CD14-positive monocyte (primary cell): Measurements from ENCODE around the gene NARS2. TPM values are rescaled to one million over a fixed set of nuclear protein-coding genes. Genes with fewer than 3 reads are reported as not detected.

Experiments used
- DNase-seq, 3 donors: peaks; one replicate each; pipeline ENCODE4 v3.0.0-alpha.2; 2011 to 2022
- H2AFZ ChIP-seq: 2 replicates; pipeline ENCODE4 v1.6.0; 2012; ENCODE audit warnings: mild to moderate bottlenecking, low read depth, low read length, inconsistent platforms; ENCODE audit not compliant: insufficient read depth, poor library complexity, severe bottlenecking
- H3K27ac ChIP-seq, 2 donors: 1 replicate in 1 of 2; 2 replicates in 1 of 2; pipeline ENCODE4 v1.5.1; 2012 to 2013; ENCODE audit warnings: low read length in 2 of 2, control low read depth in 1 of 2, inconsistent platforms in 1 of 2, low read depth in 1 of 2, mild to moderate bottlenecking in 1 of 2
- H3K27me3 ChIP-seq, 2 donors: one replicate each; pipeline versions ENCODE4 v1.6.0 to v1.6.1; 2011 to 2013; ENCODE audit warnings: low read length in 2 of 2; ENCODE audit not compliant: control insufficient read depth in 2 of 2, insufficient read depth in 2 of 2
- H3K36me3 ChIP-seq, 2 donors: replicated peaks in 1 of 2; 1 replicate in 1 of 2; 2 replicates in 1 of 2; pipeline versions ENCODE4 v1.5.1 to v1.6.1; 2012 to 2013; ENCODE audit warnings: low read length in 2 of 2, control low read depth in 1 of 2, inconsistent platforms in 1 of 2, mild to moderate bottlenecking in 1 of 2; ENCODE audit not compliant: insufficient read depth in 2 of 2, control insufficient read depth in 1 of 2
- H3K4me1 ChIP-seq, 2 donors: 1 replicate in 1 of 2; 2 replicates in 1 of 2; pipeline versions ENCODE4 v1.5.1 to v1.6.1; 2012 to 2013; ENCODE audit warnings: low read length in 2 of 2, control low read depth in 1 of 2, inconsistent platforms in 1 of 2, mild to moderate bottlenecking in 1 of 2, moderate library complexity in 1 of 2; ENCODE audit not compliant: insufficient read depth in 2 of 2, control insufficient read depth in 1 of 2
- H3K4me2 ChIP-seq: replicated peaks from 2 replicates; pipeline ENCODE3; 2012; ENCODE audit warnings: low read length, moderate library complexity, mild to moderate bottlenecking; ENCODE audit not compliant: poor library complexity, severe bottlenecking; ENCODE audit errors: extremely low read depth
- H3K4me3 ChIP-seq, 3 experiments: fragments of 200-600 bp in 1 of 3; sonication (generic) in 1 of 3; replicated peaks in 1 of 3; 1 replicate in 2 of 3; 2 replicates in 1 of 3; pipeline ENCODE4 v1.5.1; 2011 to 2013; ENCODE audit warnings: low read length in 3 of 3, mild to moderate bottlenecking in 3 of 3, control low read depth in 2 of 3, low read depth in 2 of 3, inconsistent platforms in 1 of 3, moderate library complexity in 1 of 3
- H3K79me2 ChIP-seq: 2 replicates; pipeline ENCODE4 v1.6.0; 2012; ENCODE audit warnings: mild to moderate bottlenecking, control low read depth, inconsistent platforms, low read length, moderate library complexity; ENCODE audit not compliant: insufficient read depth
- H3K9ac ChIP-seq: 2 replicates; pipeline ENCODE4 v1.6.0; 2017; ENCODE audit warnings: low read length, mild to moderate bottlenecking; ENCODE audit not compliant: insufficient read depth, poor library complexity, severe bottlenecking
- H3K9me3 ChIP-seq, 2 donors: replicated peaks in 1 of 2; 1 replicate in 1 of 2; 2 replicates in 1 of 2; pipeline versions ENCODE4 v1.5.1 to v1.6.1; 2012 to 2013; ENCODE audit warnings: low read length in 2 of 2, control low read depth in 1 of 2; ENCODE audit not compliant: control insufficient read depth in 1 of 2, insufficient read depth in 1 of 2
- H4K20me1 ChIP-seq: 2 replicates; pipeline ENCODE4 v1.6.0; 2012; ENCODE audit warnings: mild to moderate bottlenecking, low read length, control low read depth, moderate library complexity; ENCODE audit not compliant: insufficient read depth
- H3K27ac Mint-ChIP-seq, 7 donors: one replicate each; pipeline ENCODE4 v1.8.0; 2020; ENCODE audit warnings: mild to moderate bottlenecking in 7 of 7, mixed read lengths in 7 of 7, moderate library complexity in 6 of 7, inconsistent platforms in 2 of 7
- H3K27me3 Mint-ChIP-seq, 3 donors: one replicate each; pipeline ENCODE4 v1.8.0; 2021 to 2022; ENCODE audit warnings: low read depth in 3 of 3, mild to moderate bottlenecking in 3 of 3, mixed read lengths in 3 of 3, moderate library complexity in 3 of 3, inconsistent platforms in 1 of 3
- H3K36me3 Mint-ChIP-seq, 2 donors: one replicate each; pipeline ENCODE4 v1.8.0; 2020; ENCODE audit warnings: mixed read lengths in 2 of 2, inconsistent platforms in 1 of 2, mild to moderate bottlenecking in 1 of 2
- H3K4me1 Mint-ChIP-seq: one replicate; pipeline ENCODE4 v1.8.0; 2020; ENCODE audit warnings: mild to moderate bottlenecking, mixed read lengths
- H3K4me3 Mint-ChIP-seq, 2 donors: one replicate each; pipeline ENCODE4 v1.8.0; 2020; ENCODE audit warnings: mild to moderate bottlenecking in 2 of 2, mixed read lengths in 2 of 2, moderate library complexity in 1 of 2
- H3K9me3 Mint-ChIP-seq, 7 donors: one replicate each; pipeline ENCODE4 v1.8.0; 2020 to 2022; ENCODE audit warnings: mixed read lengths in 7 of 7, mild to moderate bottlenecking in 6 of 7, moderate library complexity in 6 of 7, inconsistent platforms in 2 of 7
- WGBS: methylation state at CpG from one replicate; pipeline ENCODE4 v1.1.5; 2013; ENCODE audit warnings: missing lambda C conversion rate; ENCODE audit not compliant: insufficient coverage; 5-methylcytosine and 5-hydroxymethylcytosine counted together
- intact Hi-C, 2 donors: fragments of 100-400 bp; cut with micrococcal nuclease; formaldehyde crosslinking; loops; one replicate each; pipeline versions ENCODE4 v1.15.0 to v1.15.1; 2023
- polyA plus RNA-seq, 3 donors: library from polyadenylated mRNA; depleted of rRNA in 1 of 3; unstranded in 2 of 3; stranded (reverse) in 1 of 3; fragments of 300-500 nt in 2 of 3; fragments of >200 nt in 1 of 3; fragmentation: Illumina TruSeq in 2 of 3; gene quantifications; 1 replicate in 2 of 3; 2 replicates in 1 of 3; pipeline ENCODE4 v1.2.3, GENCODE V29; 2012 to 2021
- TF ChIP-seq, protein P1 (sequence below): fragments of 200-600 bp; IDR thresholded peaks from one replicate; pipeline ENCODE4 v1.8.0; 2022; ENCODE audit warnings: antibody characterized with exemption, mild to moderate bottlenecking

Gene NARS2
- polyA plus RNA-seq, 3 donors = 4.3 to 6.6 (median 4.9) TPM

DNA sequence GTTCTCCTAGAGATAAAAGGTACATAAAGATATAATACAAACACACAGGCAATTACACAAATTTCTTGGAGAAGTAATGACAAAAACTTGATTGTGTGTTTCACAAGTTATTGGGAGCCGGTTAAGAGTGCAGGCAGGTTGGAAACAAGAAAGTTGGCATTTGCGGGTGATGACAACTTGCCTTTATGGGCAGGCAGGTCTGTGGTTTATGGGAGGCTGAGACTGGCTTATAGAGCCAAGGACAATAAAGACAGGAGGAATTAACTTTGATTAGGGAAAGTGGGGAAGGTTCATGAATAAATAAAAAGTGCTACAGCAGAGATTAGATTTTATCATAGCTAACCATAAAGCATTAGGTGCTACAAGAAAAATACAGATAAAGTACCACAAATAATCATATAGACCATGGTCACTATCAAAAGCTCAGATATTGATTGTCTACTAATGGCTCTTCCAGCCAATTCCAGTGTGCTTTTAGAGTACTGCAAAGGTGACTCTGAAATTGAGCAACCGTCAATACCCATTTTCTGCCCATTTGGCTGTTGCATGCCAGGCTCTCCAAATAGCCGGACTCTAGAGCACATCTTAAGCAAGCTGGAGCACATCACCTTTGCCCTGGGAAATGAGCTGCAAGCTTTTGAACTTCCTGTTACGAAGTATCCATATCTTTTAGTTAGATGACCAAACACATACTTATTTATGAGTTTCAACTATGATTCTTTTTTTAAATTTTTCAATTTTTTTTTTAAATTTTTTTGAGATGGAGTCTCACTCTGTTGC lies 123.1 kb downstream of the NARS2 start:
- Mint-ChIP-seq H3K36me3 (peaks cover 7 to 10% of the 10 kb centered on the region in 2 donors), H3K4me1 (peaks cover 5% of the 10 kb centered on the region), H3K27me3 (peaks cover 0 to 2% (median 0%) of the 10 kb centered on the region in 3 donors), H3K9me3 (no peaks in the 10 kb centered on the region), H3K27ac (no peak overlapping the region), H3K4me3 (no peak overlapping the region)
- DNase-seq = no peak
- Histone ChIP-seq H2AFZ (no peak overlapping the region), H3K4me1 (no peaks in the 10 kb centered on the region), H3K9me3 (no peaks in the 10 kb centered on the region), H3K79me2 (no peaks in the 10 kb centered on the region), H3K27me3 (no peaks in the 10 kb centered on the region), H3K27ac (no peak overlapping the region), H3K4me2 (no peak overlapping the region), H3K4me3 (no peak overlapping the region), H3K36me3 (peaks cover 0 to 15% of the 10 kb centered on the region in 2 donors), H4K20me1 (no peaks in the 10 kb centered on the region), H3K9ac (no peak overlapping the region)
- intact Hi-C loops = no loop called here
- TF ChIP-seq, protein P1, sequence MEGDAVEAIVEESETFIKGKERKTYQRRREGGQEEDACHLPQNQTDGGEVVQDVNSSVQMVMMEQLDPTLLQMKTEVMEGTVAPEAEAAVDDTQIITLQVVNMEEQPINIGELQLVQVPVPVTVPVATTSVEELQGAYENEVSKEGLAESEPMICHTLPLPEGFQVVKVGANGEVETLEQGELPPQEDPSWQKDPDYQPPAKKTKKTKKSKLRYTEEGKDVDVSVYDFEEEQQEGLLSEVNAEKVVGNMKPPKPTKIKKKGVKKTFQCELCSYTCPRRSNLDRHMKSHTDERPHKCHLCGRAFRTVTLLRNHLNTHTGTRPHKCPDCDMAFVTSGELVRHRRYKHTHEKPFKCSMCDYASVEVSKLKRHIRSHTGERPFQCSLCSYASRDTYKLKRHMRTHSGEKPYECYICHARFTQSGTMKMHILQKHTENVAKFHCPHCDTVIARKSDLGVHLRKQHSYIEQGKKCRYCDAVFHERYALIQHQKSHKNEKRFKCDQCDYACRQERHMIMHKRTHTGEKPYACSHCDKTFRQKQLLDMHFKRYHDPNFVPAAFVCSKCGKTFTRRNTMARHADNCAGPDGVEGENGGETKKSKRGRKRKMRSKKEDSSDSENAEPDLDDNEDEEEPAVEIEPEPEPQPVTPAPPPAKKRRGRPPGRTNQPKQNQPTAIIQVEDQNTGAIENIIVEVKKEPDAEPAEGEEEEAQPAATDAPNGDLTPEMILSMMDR = no peak
- WGBS = 100% methylated on average over 2 of the region's 5 CpGs

GRCh38 chr11:78450866-78451265 lies 123.8 kb downstream of the NARS2 start:
- TF ChIP-seq, protein P1 = no peak

More at GRCh38 chr11:78450866-78451265, 123.8 kb downstream of the NARS2 start:
- Histone ChIP-seq H4K20me1 (no peaks in the 10 kb centered on the region), H2AFZ (no peak overlapping the region), H3K9me3 (no peaks in the 10 kb centered on the region), H3K27me3 (no peaks in the 10 kb centered on the region), H3K36me3 (peaks cover 0 to 12% of the 10 kb centered on the region in 2 donors), H3K79me2 (no peaks in the 10 kb centered on the region), H3K27ac (no peak overlapping the region), H3K4me1 (no peaks in the 10 kb centered on the region), H3K9ac (no peak overlapping the region), H3K4me2 (no peak overlapping the region), H3K4me3 (no peak overlapping the region)
- Mint-ChIP-seq H3K27ac (no peak overlapping the region), H3K4me1 (peaks cover 5% of the 10 kb centered on the region), H3K9me3 (no peaks in the 10 kb centered on the region), H3K36me3 (peaks cover 8 to 11% of the 10 kb centered on the region in 2 donors), H3K4me3 (no peak overlapping the region), H3K27me3 (peaks cover 0 to 2% (median 0%) of the 10 kb centered on the region in 3 donors)
- 80% methylated on average over 1 of the region's 2 CpGs for WGBS
- intact Hi-C loops = no loop called here
- no peak for DNase-seq
